Astrocyte (in vitro differentiated cells and primary cell): ENCODE data around the gene DLGAP1. TPM values are rescaled to one million over a fixed set of nuclear protein-coding genes. Genes with fewer than 3 reads are reported as not detected.

ENCODE experiments used
- DNase-seq: peaks from one replicate; pipeline ENCODE4 v3.0.0-alpha.2; 2010; ENCODE audit warnings: low read depth
- FAIRE-seq: peaks from 2 replicates; lab custom pipeline; 2011; peaks lifted over from hg19 to GRCh38; lab: Jason Lieb, UNC
- H2AFZ ChIP-seq: 2 replicates; pipeline ENCODE4 v1.6.0; 2012; ENCODE audit warnings: low read depth, low read length, inconsistent platforms
- H3K27ac ChIP-seq: 2 replicates; pipeline ENCODE4 v1.5.1; 2011; ENCODE audit warnings: low read depth, low read length, inconsistent platforms
- H3K27me3 ChIP-seq: 2 replicates; pipeline ENCODE4 v1.6.0; 2011; ENCODE audit warnings: low read length, inconsistent platforms; ENCODE audit not compliant: insufficient read depth
- H3K36me3 ChIP-seq: 2 replicates; pipeline ENCODE4 v1.5.1; 2011; ENCODE audit warnings: low read length, inconsistent platforms; ENCODE audit not compliant: insufficient read depth
- H3K4me1 ChIP-seq: 2 replicates; pipeline ENCODE4 v1.5.1; 2011; ENCODE audit warnings: low read length, inconsistent platforms; ENCODE audit not compliant: insufficient read depth
- H3K4me2 ChIP-seq: 2 replicates; pipeline ENCODE4 v1.6.0; 2012; ENCODE audit warnings: low read length, inconsistent platforms
- H3K4me3 ChIP-seq: 2 replicates; pipeline ENCODE4 v1.5.1; 2011; ENCODE audit warnings: low read depth, mild to moderate bottlenecking, low read length, inconsistent platforms; ENCODE audit not compliant: insufficient read depth
- H3K79me2 ChIP-seq: 2 replicates; pipeline ENCODE4 v1.6.0; 2012; ENCODE audit warnings: mild to moderate bottlenecking, low read length, inconsistent platforms; ENCODE audit not compliant: insufficient read depth
- H3K9ac ChIP-seq: 2 replicates; pipeline ENCODE4 v1.6.0; 2012; ENCODE audit warnings: mild to moderate bottlenecking, low read length, inconsistent platforms
- H3K9me3 ChIP-seq: 2 replicates; pipeline ENCODE4 v1.5.1; 2012; ENCODE audit warnings: low read depth, mild to moderate bottlenecking, low read length, inconsistent platforms; ENCODE audit not compliant: insufficient read depth
- H4K20me1 ChIP-seq: 2 replicates; pipeline ENCODE4 v1.6.0; 2012; ENCODE audit warnings: low read length, inconsistent platforms; ENCODE audit not compliant: insufficient read depth
- H3K27ac Mint-ChIP-seq: one replicate; pipeline ENCODE4 v1.8.0; 2021; ENCODE audit warnings: mild to moderate bottlenecking, mixed read lengths; ENCODE audit not compliant: unreplicated experiment
- H3K27me3 Mint-ChIP-seq: one replicate; pipeline ENCODE4 v1.8.0; 2021; ENCODE audit warnings: low read depth, mixed read lengths; ENCODE audit not compliant: unreplicated experiment
- H3K36me3 Mint-ChIP-seq: one replicate; pipeline ENCODE4 v1.8.0; 2021; ENCODE audit warnings: low read depth, mixed read lengths; ENCODE audit not compliant: unreplicated experiment
- H3K4me1 Mint-ChIP-seq: one replicate; pipeline ENCODE4 v1.8.0; 2021; ENCODE audit warnings: low read depth, mixed read lengths; ENCODE audit not compliant: unreplicated experiment
- H3K4me3 Mint-ChIP-seq: one replicate; pipeline ENCODE4 v1.8.0; 2021; ENCODE audit warnings: mild to moderate bottlenecking, moderate library complexity, mixed read lengths; ENCODE audit not compliant: unreplicated experiment
- H3K9me3 Mint-ChIP-seq: one replicate; pipeline ENCODE4 v1.8.0; 2021; ENCODE audit warnings: mild to moderate bottlenecking, mixed read lengths; ENCODE audit not compliant: unreplicated experiment
- CTCF ChIP-seq: IDR thresholded peaks from 2 replicates; pipeline ENCODE4 v1.5.1; 2011; ENCODE audit warnings: low read depth, mild to moderate bottlenecking, inconsistent platforms, low read length, moderate library complexity; ENCODE audit not compliant: insufficient read depth
- EZH2 ChIP-seq: IDR thresholded peaks from 2 replicates; pipeline ENCODE4 v1.6.1; 2012; ENCODE audit warnings: mild to moderate bottlenecking, low read length, inconsistent platforms; ENCODE audit not compliant: insufficient read depth
- total RNA-seq: library from RNA; stranded (reverse); gene quantifications from 2 replicates; pipeline ENCODE4 v1.2.1, GENCODE V29; 2021

DLGAP1 gene
- total RNA-seq, 1 donor from 2014 or later, result 2.3 TPM

GRCh38 chr18:3712491-3712890 is 742.6 kb downstream of the DLGAP1 start:
- Histone ChIP-seq H3K27me3 (peaks cover 6% of the 10 kb centered on the region), H3K36me3 (no peaks in the 10 kb centered on the region), H3K79me2 (no peaks in the 10 kb centered on the region), H2AFZ (no peak overlapping the region), H3K9ac (no peak overlapping the region), H4K20me1 (no peaks in the 10 kb centered on the region), H3K27ac (no peak overlapping the region), H3K9me3 (no peaks in the 10 kb centered on the region), H3K4me2 (no peak overlapping the region), H3K4me1 (no peaks in the 10 kb centered on the region), H3K4me3 (no peak overlapping the region)
- Mint-ChIP-seq H3K27ac (no peak overlapping the region), H3K4me3 (no peak overlapping the region), H3K27me3 (peaks cover 2% of the 10 kb centered on the region), H3K36me3 (no peaks in the 10 kb centered on the region), H3K4me1 (peaks cover 10% of the 10 kb centered on the region), H3K9me3 (peaks cover 2% of the 10 kb centered on the region)
- no peak for DNase-seq
- no peak for FAIRE-seq
- TF ChIP-seq CTCF (no peak), EZH2 (no peak)

GRCh38 chr18:3710712-3711301 is 744.3 kb downstream of the DLGAP1 start:
- Mint-ChIP-seq H3K4me3 (no peak overlapping the region), H3K27me3 (peaks cover 2% of the 10 kb centered on the region), H3K36me3 (no peaks in the 10 kb centered on the region), H3K4me1 (peaks cover 10% of the 10 kb centered on the region), H3K9me3 (peaks cover 2% of the 10 kb centered on the region), H3K27ac (no peak overlapping the region)
- no peaks in the 10 kb centered on the region for H3K79me2 ChIP-seq
- no peaks in the 10 kb centered on the region for H3K36me3 ChIP-seq
- no peak overlapping the region for H3K9ac ChIP-seq
- no peaks in the 10 kb centered on the region for H3K9me3 ChIP-seq
- no peaks in the 10 kb centered on the region for H3K4me1 ChIP-seq
- no peak for TF ChIP-seq EZH2
- TF ChIP-seq CTCF, result no peak
- no peak overlapping the region for H3K27ac ChIP-seq
- H3K4me2 ChIP-seq, result peak overlapping the region; percentile 40
- no peak for DNase-seq
- FAIRE-seq, result no peak
- no peak overlapping the region for H2AFZ ChIP-seq
- H4K20me1 ChIP-seq, result no peaks in the 10 kb centered on the region
- no peak overlapping the region for H3K4me3 ChIP-seq
- peaks cover 6% of the 10 kb centered on the region for H3K27me3 ChIP-seq

- FAIRE-seq, result no peak
- H3K4me1 ChIP-seq, result no peaks in the 10 kb centered on the region
- H4K20me1 ChIP-seq, result no peaks in the 10 kb centered on the region
- H3K4me2 ChIP-seq, result no peak overlapping the region
- no peak overlapping the region for H3K4me3 Mint-ChIP-seq
- H3K27ac Mint-ChIP-seq, result no peak overlapping the region
- H3K9me3 Mint-ChIP-seq, result peaks cover 2% of the 10 kb centered on the region
- H3K9me3 ChIP-seq, result no peaks in the 10 kb centered on the region
- peaks cover 4% of the 10 kb centered on the region for H3K27me3 ChIP-seq
- H3K4me1 Mint-ChIP-seq, result peaks cover 14% of the 10 kb centered on the region
- H3K27ac ChIP-seq, result no peak overlapping the region
- H3K36me3 Mint-ChIP-seq, result no peaks in the 10 kb centered on the region
- no peak overlapping the region for H3K9ac ChIP-seq
- TF ChIP-seq EZH2, result no peak
- TF ChIP-seq CTCF, result no peak
- H3K79me2 ChIP-seq, result no peaks in the 10 kb centered on the region
- DNase-seq, result no peak
- no peaks in the 10 kb centered on the region for H3K36me3 ChIP-seq
- no peak overlapping the region for H2AFZ ChIP-seq
- no peak overlapping the region for H3K4me3 ChIP-seq
- peaks cover 2% of the 10 kb centered on the region for H3K27me3 Mint-ChIP-seq
Observed at GRCh38 chr18:3709205-3709604, 745.9 kb downstream of the DLGAP1 start.
